Motor neuron (in vitro differentiated cells): Measurements from ENCODE around the gene NOD2. TPM values are rescaled to one million over a fixed set of nuclear protein-coding genes. Genes with fewer than 3 reads are reported as not detected.

Source experiments
- ATAC-seq, 8 experiments: fragments of 200-7000 bp; cut with Tn5 transposase; replicated peaks in 6 of 8; 2 replicates each; pipeline ENCODE4 v1.8.0; 2021; ENCODE audit warnings: mild to moderate bottlenecking in 8 of 8, moderate library complexity in 8 of 8
- H3K27ac ChIP-seq, 2 donors: fragments of 250-450 bp; sonication (Bioruptor Pico); 2 replicates each; pipeline ENCODE4 v1.9.0; 2021; ENCODE audit warnings: antibody characterized with exemption in 2 of 2, mild to moderate bottlenecking in 2 of 2, moderate library complexity in 1 of 2
- H3K4me1 ChIP-seq, 2 donors: fragments of 250-450 bp; sonication (Bioruptor Pico); replicated peaks in 1 of 2; 2 replicates each; pipeline ENCODE4 v1.6.1; 2021; ENCODE audit warnings: antibody characterized with exemption in 2 of 2, mild to moderate bottlenecking in 2 of 2, moderate library complexity in 1 of 2
- H3K4me3 ChIP-seq, 5 donors: fragments of 250-450 bp; sonication (Bioruptor Pico); 2 replicates each; pipeline ENCODE4 v1.9.0; 2021; ENCODE audit warnings: antibody characterized with exemption in 5 of 5, mild to moderate bottlenecking in 5 of 5, moderate library complexity in 4 of 5
- WGBS, 10 experiments: fragments of 450-650 bp; shearing (Covaris generic); methylation state at CpG; one replicate each; pipeline ENCODE4 v1.0.0; 2022; 5-methylcytosine and 5-hydroxymethylcytosine counted together
- in situ Hi-C, 9 experiments: fragments of 400-800 bp; cut with MboI; loops; one replicate each; pipeline ENCODE4 v1.15.0; 2021; ENCODE audit warnings: low sequenced_read_pairs in 9 of 9, low pct_unique_long_range_greater_than_20kb in 2 of 9; ENCODE audit not compliant: unreplicated experiment in 9 of 9
- total RNA-seq, 8 experiments: library from RNA; unstranded; fragments of 300-600 nt; gene quantifications; 2 replicates each; pipeline versions ENCODE4 v1.2.3 to v1.2.4, GENCODE V29; 2022

NOD2 gene
- total RNA-seq, 8 experiments from 2014 or later: 0.05 to 0.71 (median 0.25) TPM; not detected in 1

DNA sequence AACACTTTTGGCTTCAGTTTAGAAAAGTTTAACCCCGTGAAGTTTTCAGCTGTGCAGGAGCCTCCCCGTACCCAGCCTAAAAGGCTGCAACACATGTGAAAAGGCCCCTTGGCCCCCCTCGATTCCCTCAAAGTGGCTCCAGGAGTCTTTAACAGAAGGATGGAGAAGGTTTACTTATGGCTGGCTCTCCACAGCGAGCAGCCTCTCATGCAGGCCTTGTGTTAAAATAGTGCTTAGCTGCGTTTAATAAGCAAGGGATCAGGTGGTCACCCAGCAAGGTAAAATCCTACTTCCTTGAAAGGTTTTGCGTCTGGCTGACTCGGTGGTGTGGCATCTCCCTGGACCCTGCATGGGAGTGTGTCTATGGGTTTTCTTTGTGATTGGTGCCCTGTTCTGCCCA, 40.1 kb downstream of the NOD2 start:
- Histone ChIP-seq H3K4me3 (no peak overlapping the region), H3K4me1 (no peaks in the 10 kb centered on the region), H3K27ac (no peak overlapping the region)
- in situ Hi-C loops: no loop called here
- no peak for ATAC-seq
- WGBS, 10 experiments: 60 to 96% (median 80%) methylated on average over 1 to 7 of the region's 7 CpGs; no CpG with 5 or more reads in 1 of the 10 experiments

GRCh38 chr16:50735629-50736122, 42.3 kb downstream of the NOD2 start:
- ATAC-seq: no peak
- no peaks in the 10 kb centered on the region for H3K4me1 ChIP-seq
- no peak overlapping the region for H3K4me3 ChIP-seq
- 21 to 87% (median 71%) methylated on average over 2 to 7 of the region's 7 CpGs; no CpG with 5 or more reads in 1 of the 10 experiments for WGBS, 10 experiments
- in situ Hi-C loops: no loop called here
- H3K27ac ChIP-seq: no peak overlapping the region

DNA sequence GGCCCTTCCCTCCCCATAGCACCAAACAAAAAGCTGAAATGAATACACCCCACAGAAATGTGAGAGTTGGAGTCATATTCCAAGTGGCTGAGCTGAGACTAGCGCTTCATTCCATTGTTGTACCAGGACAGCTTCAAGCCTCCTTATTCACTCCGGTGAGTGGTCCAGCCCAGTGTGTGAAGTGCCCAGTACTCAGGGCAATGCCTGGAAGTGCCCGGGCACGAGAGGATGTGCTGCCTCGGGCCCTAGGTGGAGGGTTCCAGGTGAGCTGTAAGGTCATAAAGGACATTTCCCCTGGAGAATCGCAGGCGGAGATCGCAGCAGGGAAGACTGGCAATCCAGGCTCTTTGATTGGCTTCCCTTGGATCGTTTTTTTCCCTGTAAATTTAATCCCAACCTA, 43.0 kb downstream of the NOD2 start:
- in situ Hi-C loops: no loop called here
- 46 to 100% (median 60%) methylated on average over 1 to 6 of the region's 9 CpGs; no CpG with 5 or more reads in 3 of the 10 experiments for WGBS, 10 experiments
- H3K27ac ChIP-seq: no peak overlapping the region
- H3K4me1 ChIP-seq: no peaks in the 10 kb centered on the region
- no peak for ATAC-seq
- H3K4me3 ChIP-seq: no peak overlapping the region

GRCh38 chr16:50737420-50737959, 44.1 kb downstream of the NOD2 start:
- Histone ChIP-seq H3K4me3 (no peak overlapping the region), H3K4me1 (no peaks in the 10 kb centered on the region), H3K27ac (no peak overlapping the region)
- in situ Hi-C loops: no loop called here
- 0 to 75% (median 50%) methylated on average over 1 of the region's 1 CpG; no CpG with 5 or more reads in 2 of the 10 experiments for WGBS, 10 experiments
- no peak for ATAC-seq

DNA sequence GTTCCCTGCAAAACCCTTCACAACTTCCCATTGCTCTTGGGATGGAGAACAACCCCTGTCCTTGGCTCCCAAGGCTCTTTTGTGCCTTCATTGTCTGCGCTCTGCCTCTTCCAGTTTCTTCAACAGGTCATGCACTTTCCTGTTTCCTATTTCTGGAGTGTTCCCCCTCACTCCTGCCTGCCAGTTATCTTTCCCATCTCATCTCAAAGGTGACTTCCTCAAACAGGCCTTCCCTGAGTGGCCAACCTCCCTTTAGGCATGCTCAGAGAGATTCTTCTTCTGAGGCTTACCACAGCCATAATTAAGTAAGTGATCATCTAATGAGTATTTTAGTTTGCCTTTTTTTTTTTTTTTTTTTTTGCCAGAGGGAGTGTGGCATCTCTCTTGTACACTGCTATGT, 45.6 kb downstream of the NOD2 start:
- in situ Hi-C loops: no loop called here
- ATAC-seq: no peak
- WGBS, 10 experiments: 71 to 100% (median 100%) methylated on average over 1 of the region's 1 CpG; no CpG with 5 or more reads in 3 of the 10 experiments
- Histone ChIP-seq H3K4me3 (no peak overlapping the region), H3K4me1 (peaks cover 3 to 9% of the 10 kb centered on the region in 2 donors), H3K27ac (no peak overlapping the region)

GRCh38 chr16:50740736-50741135, 47.3 kb downstream of the NOD2 start:
- WGBS, 10 experiments: 0 to 75% (median 28%) methylated on average over 1 of the region's 1 CpG; no CpG with 5 or more reads in 6 of the 10 experiments
- Histone ChIP-seq H3K27ac (no peak overlapping the region), H3K4me1 (peaks cover 3 to 9% of the 10 kb centered on the region in 2 donors), H3K4me3 (no peak overlapping the region)
- no peak for ATAC-seq
- in situ Hi-C loops: no loop called here

GRCh38 chr16:50741225-50741780, 47.9 kb downstream of the NOD2 start:
- H3K27ac ChIP-seq: no peak overlapping the region
- 0 to 61% (median 13%) methylated on average over 1 to 17 of the region's 21 CpGs; no CpG with 5 or more reads in 2 of the 10 experiments for WGBS, 10 experiments

GRCh38 chr16:50741781-50742575, 48.6 kb downstream of the NOD2 start, which contains the start of gene CYLD:
Gene CYLD (plus strand): TSS chr16:50742086. CDS start chr16:50749699, 7,613 bp downstream.
- peaks cover 3 to 9% of the 10 kb centered on the region in 2 donors for H3K4me1 ChIP-seq
- peak within 1 kb of the TSS; percentile 70 to 97 (median 88) for H3K4me3 ChIP-seq
- peak; percentile 93 to 98 (median 98) for ATAC-seq
- in situ Hi-C loops: no loop called here
- H3K27ac ChIP-seq: peak within 1 kb of the TSS in 1 of 2 donors; percentile 49
- 0% methylated on average over 2 to 3 of the region's 93 CpGs; no CpG with 5 or more reads in 8 of the 10 experiments for WGBS, 10 experiments

More at GRCh38 chr16:50741225-50741780, 47.9 kb downstream of the NOD2 start:
- Histone ChIP-seq H3K4me3 (peak overlapping the region; percentile 22 to 35 (median 35)), H3K4me1 (peaks cover 3 to 9% of the 10 kb centered on the region in 2 donors)
- peak in 1 of 8 experiments; percentile 1 for ATAC-seq
- in situ Hi-C loops: no loop called here

- Histone ChIP-seq H3K4me3 (peak overlapping the region; percentile 70 to 97 (median 88)), H3K27ac (no peak overlapping the region), H3K4me1 (peaks cover 3 to 9% of the 10 kb centered on the region in 2 donors)
- 0 to 60% (median 3%) methylated on average over 1 to 8 of the region's 28 CpGs; no CpG with 5 or more reads in 3 of the 10 experiments for WGBS, 10 experiments
- ATAC-seq: no peak
- in situ Hi-C loops: no loop called here
Observed at GRCh38 chr16:50742576-50743200, 49.3 kb downstream of the NOD2 start.

- H3K4me3 ChIP-seq: no peak overlapping the region
- ATAC-seq: no peak
- no peak overlapping the region for H3K27ac ChIP-seq
- WGBS, 10 experiments: 23 to 94% (median 79%) methylated on average over 2 to 3 of the region's 3 CpGs
- in situ Hi-C loops: no loop called here
- peaks cover 3 to 9% of the 10 kb centered on the region in 2 donors for H3K4me1 ChIP-seq
Observed at GRCh38 chr16:50743581-50744225, 50.3 kb downstream of the NOD2 start.

GRCh38 chr16:50744881-50745280, 51.5 kb downstream of the NOD2 start:
- in situ Hi-C loops: no loop called here
- WGBS, 10 experiments: 47 to 100% (median 67%) methylated on average over 2 to 3 of the region's 3 CpGs; no CpG with 5 or more reads in 1 of the 10 experiments
- Histone ChIP-seq H3K4me1 (peaks cover 3 to 9% of the 10 kb centered on the region in 2 donors), H3K4me3 (no peak overlapping the region), H3K27ac (no peak overlapping the region)
- ATAC-seq: no peak

GRCh38 chr16:50745940-50746339, 52.5 kb downstream of the NOD2 start:
- WGBS, 10 experiments: 86 to 100% (median 95%) methylated on average over 1 to 4 of the region's 4 CpGs; no CpG with 5 or more reads in 5 of the 10 experiments
- in situ Hi-C loops: no loop called here
- Histone ChIP-seq H3K4me3 (no peak overlapping the region), H3K4me1 (peaks cover 3 to 9% of the 10 kb centered on the region in 2 donors), H3K27ac (no peak overlapping the region)
- ATAC-seq: no peak
